ENCODE results near the gene MTUS2.

DNA sequence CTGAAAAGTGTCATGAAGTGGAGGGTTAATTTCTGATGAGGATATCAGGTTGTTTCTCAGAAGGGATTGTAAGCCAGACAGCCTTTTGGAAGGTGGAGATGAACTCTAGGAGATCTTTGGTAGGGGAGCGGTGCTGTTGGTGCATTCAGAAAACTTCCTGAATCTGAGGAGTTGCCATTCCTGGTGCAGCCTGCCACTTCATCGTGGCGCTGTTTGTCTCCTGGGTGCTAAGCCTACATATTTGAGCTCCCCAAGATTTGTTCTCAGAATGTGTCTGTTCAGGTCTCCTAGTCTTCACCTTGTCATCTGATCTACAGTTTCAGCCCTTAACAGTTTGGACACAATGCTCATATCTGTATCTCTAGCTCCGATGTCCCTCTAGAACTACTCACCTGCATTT is 285.6 kb downstream of the MTUS2 start:
- TF ChIP-seq, protein P1, sequence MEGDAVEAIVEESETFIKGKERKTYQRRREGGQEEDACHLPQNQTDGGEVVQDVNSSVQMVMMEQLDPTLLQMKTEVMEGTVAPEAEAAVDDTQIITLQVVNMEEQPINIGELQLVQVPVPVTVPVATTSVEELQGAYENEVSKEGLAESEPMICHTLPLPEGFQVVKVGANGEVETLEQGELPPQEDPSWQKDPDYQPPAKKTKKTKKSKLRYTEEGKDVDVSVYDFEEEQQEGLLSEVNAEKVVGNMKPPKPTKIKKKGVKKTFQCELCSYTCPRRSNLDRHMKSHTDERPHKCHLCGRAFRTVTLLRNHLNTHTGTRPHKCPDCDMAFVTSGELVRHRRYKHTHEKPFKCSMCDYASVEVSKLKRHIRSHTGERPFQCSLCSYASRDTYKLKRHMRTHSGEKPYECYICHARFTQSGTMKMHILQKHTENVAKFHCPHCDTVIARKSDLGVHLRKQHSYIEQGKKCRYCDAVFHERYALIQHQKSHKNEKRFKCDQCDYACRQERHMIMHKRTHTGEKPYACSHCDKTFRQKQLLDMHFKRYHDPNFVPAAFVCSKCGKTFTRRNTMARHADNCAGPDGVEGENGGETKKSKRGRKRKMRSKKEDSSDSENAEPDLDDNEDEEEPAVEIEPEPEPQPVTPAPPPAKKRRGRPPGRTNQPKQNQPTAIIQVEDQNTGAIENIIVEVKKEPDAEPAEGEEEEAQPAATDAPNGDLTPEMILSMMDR (IDR thresholded peaks at IDR 0.05 in 4 of 5, conservative IDR thresholded peaks at IDR 0.05 in 1 of 5) = no peak
- no peak for TF ChIP-seq POLR2A (IDR thresholded peaks at IDR 0.05)

Data from gastrocnemius medialis (tissue), 4 donors.